Urinary bladder (tissue), 4 donors: Measurements from ENCODE around the gene NOX1. TPM values are rescaled to one million over a fixed set of nuclear protein-coding genes. Genes with fewer than 3 reads are reported as not detected.

Experiments used
- DNase-seq: peaks from one replicate; pipeline ENCODE4 v3.0.0-alpha.2; 2015; ENCODE audit errors: extremely low spot score
- H3K27ac ChIP-seq: one replicate; pipeline ENCODE4 v1.5.1; 2013; ENCODE audit warnings: low read depth, mild to moderate bottlenecking, moderate library complexity
- H3K36me3 ChIP-seq: one replicate; pipeline ENCODE4 v1.6.1; 2013; ENCODE audit warnings: mild to moderate bottlenecking, moderate library complexity; ENCODE audit not compliant: insufficient read depth
- H3K4me1 ChIP-seq: one replicate; pipeline ENCODE4 v1.6.1; 2013; ENCODE audit warnings: mild to moderate bottlenecking, moderate library complexity; ENCODE audit not compliant: insufficient read depth
- H3K4me3 ChIP-seq: one replicate; pipeline ENCODE4 v1.5.1; 2013; ENCODE audit warnings: low read depth, low read length
- WGBS: extraction: QIAGEN DNeasy Blood & Tissue Kit; methylation state at CpG from one replicate; pipeline ENCODE4 v1.1.7; 2013; 5-methylcytosine and 5-hydroxymethylcytosine counted together
- polyA plus RNA-seq: library from polyadenylated mRNA; stranded (reverse); fragments of 200-250 nt; gene quantifications from one replicate; pipeline ENCODE4 v1.2.3, GENCODE V29; 2013
- total RNA-seq: library from RNA; depleted of rRNA; stranded (reverse); fragments of >200 nt; gene quantifications from one replicate; pipeline ENCODE4 v1.2.3, GENCODE V29; 2014
- donor health status: healthy with polysubstance abuse.
- donor health status: healthy.

The NOX1 gene
- 1.3 TPM for total RNA-seq
- 0.61 TPM for polyA plus RNA-seq

DNA sequence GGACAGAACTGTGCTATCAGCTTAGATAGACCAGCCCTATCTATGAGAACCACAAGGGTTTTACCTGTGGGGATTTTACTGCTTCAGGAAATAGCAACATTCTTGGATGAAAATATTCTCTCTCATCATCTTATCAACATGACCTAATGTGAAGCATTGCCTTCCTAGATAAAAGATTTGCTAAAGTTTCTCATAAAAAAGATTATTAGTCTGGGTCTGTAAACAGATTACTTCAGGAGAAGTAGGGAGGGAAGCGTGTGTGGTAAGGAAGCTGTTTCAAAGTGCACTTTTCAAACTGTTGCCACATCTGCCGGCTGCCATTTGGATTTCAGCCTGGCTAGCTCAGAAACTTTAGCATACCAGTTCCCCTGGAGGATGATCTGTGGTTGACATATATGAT, at the start of gene NOX1:
Gene NOX1, minus strand, starts transcription at position 35 of the 400 bp plus-strand sequence. CDS start 220 bp downstream, outside the sequence.
- Histone ChIP-seq H3K4me3 (no peak within 1 kb of the TSS), H3K36me3 (no peaks in the 10 kb centered on the region), H3K4me1 (no peaks in the 10 kb centered on the region), H3K27ac (no peak within 1 kb of the TSS)
- no peak for DNase-seq
- WGBS = 18% methylated on average over 2 of the region's 2 CpGs

DNA sequence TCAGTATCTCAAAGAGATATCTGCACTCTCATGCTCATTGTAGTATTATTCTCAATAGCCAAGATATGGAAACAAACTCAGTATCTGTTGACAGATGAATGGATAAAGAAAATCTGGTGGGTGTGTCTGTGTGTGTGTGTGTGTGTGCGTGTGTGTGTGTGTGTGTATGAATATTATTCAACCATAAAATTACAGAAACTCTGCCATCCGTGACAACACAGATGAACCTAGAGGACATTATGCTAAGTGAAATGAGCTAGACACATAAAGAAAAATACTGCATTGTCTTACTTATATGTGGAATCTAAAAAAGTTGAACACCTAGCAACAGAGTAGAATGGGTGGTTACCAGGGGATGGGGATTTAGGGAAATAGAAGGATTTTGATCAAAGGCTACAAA, 41.4 kb upstream of the NOX1 start:
- Histone ChIP-seq H3K36me3 (no peaks in the 10 kb centered on the region), H3K4me1 (no peaks in the 10 kb centered on the region), H3K4me3 (no peak overlapping the region), H3K27ac (no peak overlapping the region)
- no peak for DNase-seq
- 81% methylated on average over 2 of the region's 2 CpGs for WGBS

DNA sequence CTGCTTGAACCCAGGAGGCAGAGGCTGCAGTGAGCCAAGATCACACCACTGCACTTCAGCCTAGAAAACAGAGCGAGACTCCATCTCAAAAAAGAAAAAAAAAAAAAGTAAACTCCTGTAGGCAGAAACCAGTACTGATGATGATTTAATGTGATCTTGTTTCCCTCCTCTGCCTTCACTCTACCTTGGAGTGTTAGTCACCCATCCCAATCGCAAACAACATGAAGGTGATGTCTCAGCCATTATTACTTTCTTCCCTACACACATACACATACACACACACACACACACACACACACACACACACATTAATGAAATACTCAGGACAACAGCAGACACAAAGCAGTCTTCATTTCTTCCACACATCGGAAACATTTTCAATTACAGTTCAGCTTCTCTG, 39.0 kb upstream of the NOX1 start:
- Histone ChIP-seq H3K27ac (no peak overlapping the region), H3K4me1 (no peaks in the 10 kb centered on the region), H3K36me3 (no peaks in the 10 kb centered on the region), H3K4me3 (no peak overlapping the region)
- no peak for DNase-seq
- WGBS = 94% methylated on average over 3 of the region's 3 CpGs

DNA sequence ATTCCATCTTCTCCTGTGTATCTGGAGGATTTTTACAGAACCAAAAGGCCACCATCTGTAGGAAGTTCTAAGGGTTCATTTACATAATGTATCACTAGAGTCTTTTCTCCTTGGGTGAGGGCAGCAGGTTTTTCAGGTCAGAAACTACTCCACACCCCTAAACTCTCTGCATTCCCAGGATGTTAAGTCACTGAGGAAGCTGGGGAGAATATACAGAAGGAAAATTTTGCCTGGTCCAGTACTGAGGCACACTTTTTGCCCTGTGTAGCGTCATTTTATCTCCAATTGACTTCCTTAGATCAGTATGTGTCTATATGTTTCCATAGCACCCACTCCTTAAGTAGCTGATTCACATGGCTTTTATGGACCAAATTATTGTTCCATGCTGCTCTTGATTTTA, 37.6 kb upstream of the NOX1 start:
- WGBS = 33% methylated on average over 1 of the region's 1 CpG
- no peak for DNase-seq
- Histone ChIP-seq H3K4me3 (no peak overlapping the region), H3K27ac (no peak overlapping the region), H3K36me3 (no peaks in the 10 kb centered on the region), H3K4me1 (no peaks in the 10 kb centered on the region)

DNA sequence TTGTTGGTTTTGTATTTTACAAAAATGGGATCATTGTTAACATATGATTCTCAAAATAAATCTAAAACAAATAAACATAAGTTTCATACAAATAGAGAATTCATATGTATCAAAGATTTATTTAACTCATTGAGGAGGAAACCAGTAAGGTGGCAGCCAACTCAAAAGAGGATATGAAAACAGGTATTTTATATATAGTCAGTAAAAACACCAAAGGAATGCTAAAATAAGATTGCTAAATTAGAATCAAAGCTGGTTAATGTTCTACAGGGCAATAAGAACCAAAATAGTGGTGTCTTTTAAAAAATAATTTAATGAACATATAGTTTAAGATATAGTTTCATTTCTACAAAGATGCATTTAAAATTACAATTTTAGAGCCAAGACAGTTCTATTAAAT, 31.5 kb upstream of the NOX1 start:
- H3K4me1 ChIP-seq = no peaks in the 10 kb centered on the region
- no peak overlapping the region for H3K27ac ChIP-seq
- no peaks in the 10 kb centered on the region for H3K36me3 ChIP-seq
- no peak overlapping the region for H3K4me3 ChIP-seq
- DNase-seq = no peak

DNA sequence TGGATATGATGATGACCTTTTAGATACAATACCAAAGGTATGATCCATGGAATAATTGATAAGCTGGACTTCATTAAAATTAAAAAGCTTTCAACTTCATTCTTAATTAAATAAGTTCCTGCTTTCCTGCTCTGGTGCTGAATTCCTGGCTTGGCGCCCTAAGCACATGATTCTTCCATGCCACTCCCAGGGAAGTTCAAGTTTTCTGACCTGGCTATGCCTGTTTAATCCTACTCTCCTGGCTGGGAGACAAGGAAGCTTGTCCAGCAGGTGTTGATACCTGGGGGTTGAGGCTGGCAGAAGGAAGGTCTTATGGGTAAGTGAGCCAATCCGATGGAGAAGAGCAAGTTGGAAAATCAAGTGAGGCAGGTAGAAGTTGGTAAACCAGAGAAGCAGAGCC, 30.3 kb upstream of the NOX1 start:
- no peak for DNase-seq

DNA sequence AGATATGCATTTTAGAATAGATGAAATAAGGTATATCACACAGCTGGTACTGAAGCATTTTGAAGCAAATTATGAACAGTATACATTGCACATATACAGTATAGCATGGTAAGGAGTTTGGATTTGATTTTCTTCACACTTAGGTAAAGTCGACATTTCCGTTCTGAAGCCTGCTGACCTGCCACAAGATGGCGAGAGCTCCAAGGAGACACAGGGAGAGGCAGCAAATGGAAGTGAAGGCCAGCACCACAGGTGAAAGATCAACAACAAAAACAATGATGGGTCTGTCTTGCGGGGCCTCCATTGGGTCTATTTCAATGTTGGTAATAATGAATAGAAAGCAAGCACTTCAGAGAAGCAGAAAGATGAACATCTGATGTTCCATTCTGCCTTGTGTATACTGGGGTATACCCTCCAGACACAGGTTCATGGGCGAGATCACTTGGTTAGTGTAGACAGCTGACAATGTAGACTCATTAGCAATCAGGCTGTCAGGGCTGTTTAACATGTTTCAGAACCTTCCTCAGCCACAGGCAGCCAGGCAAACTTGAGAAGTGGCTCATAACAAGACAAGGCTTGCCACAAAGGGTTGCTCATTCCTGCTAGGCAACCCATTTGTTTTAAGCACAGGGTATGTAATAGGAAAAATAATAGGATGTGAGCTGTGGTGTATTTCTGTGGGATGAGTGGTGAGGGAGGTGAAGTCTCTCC, 21.4 kb upstream of the NOX1 start:
- Histone ChIP-seq H3K4me1 (no peaks in the 10 kb centered on the region), H3K36me3 (no peaks in the 10 kb centered on the region), H3K4me3 (no peak overlapping the region), H3K27ac (no peak overlapping the region)
- WGBS = 26% methylated on average over 5 of the region's 5 CpGs
- DNase-seq = no peak

More for the DNA sequence above, 30.3 kb upstream of the NOX1 start:
- 93% methylated on average over 2 of the region's 2 CpGs for WGBS
- Histone ChIP-seq H3K4me1 (no peaks in the 10 kb centered on the region), H3K27ac (no peak overlapping the region), H3K4me3 (no peak overlapping the region), H3K36me3 (no peaks in the 10 kb centered on the region)

DNA sequence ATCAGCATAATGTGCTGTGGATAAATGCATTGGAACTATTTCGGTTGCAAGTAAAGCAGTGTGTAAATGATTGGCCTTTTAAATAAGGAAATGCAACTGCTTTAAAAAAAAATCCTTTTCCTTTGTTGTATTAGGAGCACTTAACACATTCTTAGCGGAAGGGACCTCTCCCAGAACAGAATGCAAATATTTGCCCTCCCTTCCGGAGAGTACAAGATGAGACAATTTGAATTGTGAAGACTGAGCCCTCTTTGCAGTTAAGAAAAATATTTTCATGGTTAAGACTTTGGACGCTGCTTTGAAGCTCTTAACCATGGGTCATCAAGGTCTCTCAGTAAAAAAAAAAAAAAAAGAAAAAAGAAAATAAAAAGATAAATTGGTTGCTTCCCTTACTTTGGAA, 9.5 kb upstream of the NOX1 start:
- no peak for DNase-seq
- no peak overlapping the region for H3K4me3 ChIP-seq
- WGBS = 57% methylated on average over 4 of the region's 4 CpGs

DNA sequence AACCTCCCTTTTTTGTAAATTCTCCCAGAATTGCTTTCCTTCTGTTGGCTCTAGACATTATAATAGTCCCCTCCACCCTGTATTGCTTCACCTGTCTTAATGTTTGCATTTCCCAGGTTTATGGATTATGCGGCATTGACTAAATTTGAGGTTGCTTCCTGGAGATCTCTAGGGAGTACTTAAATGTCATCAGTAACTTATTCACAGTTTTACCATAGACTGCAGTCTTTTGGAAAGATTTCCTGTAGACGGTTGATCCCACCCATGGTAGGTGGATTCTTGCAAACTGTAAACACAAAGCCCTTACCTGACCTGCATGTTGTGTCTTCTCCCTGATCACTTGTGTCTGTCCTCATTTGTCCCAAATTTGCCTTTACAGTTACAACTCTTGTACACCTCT, 6.2 kb upstream of the NOX1 start:
- 40% methylated on average over 2 of the region's 2 CpGs for WGBS
- DNase-seq = no peak
- Histone ChIP-seq H3K36me3 (no peaks in the 10 kb centered on the region), H3K27ac (no peak overlapping the region), H3K4me1 (no peaks in the 10 kb centered on the region), H3K4me3 (no peak overlapping the region)

More for the DNA sequence above, 9.5 kb upstream of the NOX1 start:
- H3K36me3 ChIP-seq = no peaks in the 10 kb centered on the region
- H3K4me1 ChIP-seq = no peaks in the 10 kb centered on the region
- no peak overlapping the region for H3K27ac ChIP-seq

DNA sequence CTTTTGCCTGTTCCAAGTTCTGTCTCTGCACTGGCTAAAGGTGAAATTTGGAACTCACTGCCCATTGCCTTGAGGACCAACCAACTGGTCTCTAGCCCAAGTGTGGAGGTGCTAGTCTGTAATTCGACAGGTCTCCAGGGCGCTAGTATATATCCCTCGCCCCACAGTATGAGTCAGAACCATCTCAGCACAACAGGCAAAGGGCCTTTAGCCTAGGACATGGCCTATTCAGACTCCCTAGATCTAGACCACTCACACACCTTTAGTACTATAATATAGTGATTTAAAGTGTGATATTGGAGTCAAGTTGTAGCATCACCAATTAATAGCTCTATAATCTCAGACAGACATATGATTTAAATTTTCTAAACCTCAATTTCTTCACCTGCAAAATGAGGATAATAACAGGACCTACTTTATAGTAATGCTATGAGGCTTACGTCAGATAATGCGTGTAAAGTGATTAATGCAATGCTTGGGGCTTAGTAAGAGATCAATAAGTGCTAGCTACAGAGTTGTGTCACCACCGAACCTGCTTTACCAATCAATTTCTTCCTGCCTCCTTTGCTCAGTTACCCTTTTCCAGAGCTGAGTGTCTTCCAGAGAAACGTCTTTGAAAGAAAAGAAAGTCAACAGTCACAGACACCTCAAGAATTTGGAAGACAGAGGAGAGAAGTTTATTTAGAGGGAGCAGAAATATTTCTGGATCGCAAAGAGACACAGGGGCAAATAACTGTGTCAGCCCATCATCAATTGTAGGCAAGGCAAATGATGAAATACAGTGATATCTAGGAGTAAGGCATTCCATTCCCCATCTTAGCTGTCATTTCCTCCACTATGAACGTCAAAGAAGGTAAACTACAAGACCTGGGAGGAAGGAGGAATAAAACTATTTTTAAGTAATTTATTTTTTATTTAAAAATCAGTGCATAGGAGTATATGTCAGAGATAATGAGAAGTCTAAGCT, 2.3 kb downstream of the NOX1 start:
- no peaks in the 10 kb centered on the region for H3K4me1 ChIP-seq
- no peak overlapping the region for H3K4me3 ChIP-seq
- no peaks in the 10 kb centered on the region for H3K36me3 ChIP-seq
- WGBS = 72% methylated on average over 9 of the region's 9 CpGs
- no peak overlapping the region for H3K27ac ChIP-seq
- DNase-seq = no peak

DNA sequence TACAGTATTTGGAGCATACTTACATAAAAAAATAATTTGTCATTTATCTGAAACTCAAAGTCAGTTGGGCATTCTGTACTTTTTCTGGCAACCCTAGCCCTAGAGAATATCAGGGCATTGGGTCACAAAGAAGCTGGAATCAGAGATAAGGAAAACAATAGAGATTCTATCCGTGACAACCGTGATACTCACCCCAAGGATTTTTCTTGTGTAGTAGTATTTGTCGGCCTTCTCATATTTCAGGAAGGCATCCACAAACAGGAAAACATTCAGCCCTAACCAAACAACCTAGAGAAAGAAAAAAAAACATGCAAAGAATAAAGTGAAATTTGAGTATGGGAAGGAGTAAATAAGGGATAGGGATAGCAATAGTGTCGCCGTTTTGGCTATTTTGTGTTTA, 3.6 kb downstream of the NOX1 start:
- Histone ChIP-seq H3K36me3 (no peaks in the 10 kb centered on the region), H3K4me3 (no peak overlapping the region), H3K27ac (no peak overlapping the region), H3K4me1 (no peaks in the 10 kb centered on the region)
- 57% methylated on average over 5 of the region's 5 CpGs for WGBS
- no peak for DNase-seq

DNA sequence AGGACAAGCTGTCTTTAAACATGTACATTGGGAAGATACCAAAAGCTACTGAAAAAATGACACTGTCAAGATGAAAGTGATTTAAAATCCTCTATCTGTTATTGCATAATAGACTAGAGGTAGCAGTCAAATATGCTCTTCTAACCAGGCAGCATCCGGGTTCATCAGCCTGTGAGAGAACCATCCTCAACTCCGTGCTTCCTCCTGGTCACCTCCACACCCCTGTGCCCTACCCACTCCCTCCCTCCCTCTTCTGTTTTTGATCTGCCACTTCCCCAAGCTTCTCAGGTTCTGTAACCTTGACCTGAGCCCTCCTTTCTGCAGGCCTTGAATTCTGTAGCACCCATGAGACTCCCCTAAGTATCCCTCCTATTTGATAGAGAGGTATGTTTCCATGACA, 5.9 kb downstream of the NOX1 start:
- 82% methylated on average over 2 of the region's 2 CpGs for WGBS
- H3K4me1 ChIP-seq = no peaks in the 10 kb centered on the region
- H3K36me3 ChIP-seq = no peaks in the 10 kb centered on the region
- H3K4me3 ChIP-seq = no peak overlapping the region
- no peak overlapping the region for H3K27ac ChIP-seq
- DNase-seq = no peak

DNA sequence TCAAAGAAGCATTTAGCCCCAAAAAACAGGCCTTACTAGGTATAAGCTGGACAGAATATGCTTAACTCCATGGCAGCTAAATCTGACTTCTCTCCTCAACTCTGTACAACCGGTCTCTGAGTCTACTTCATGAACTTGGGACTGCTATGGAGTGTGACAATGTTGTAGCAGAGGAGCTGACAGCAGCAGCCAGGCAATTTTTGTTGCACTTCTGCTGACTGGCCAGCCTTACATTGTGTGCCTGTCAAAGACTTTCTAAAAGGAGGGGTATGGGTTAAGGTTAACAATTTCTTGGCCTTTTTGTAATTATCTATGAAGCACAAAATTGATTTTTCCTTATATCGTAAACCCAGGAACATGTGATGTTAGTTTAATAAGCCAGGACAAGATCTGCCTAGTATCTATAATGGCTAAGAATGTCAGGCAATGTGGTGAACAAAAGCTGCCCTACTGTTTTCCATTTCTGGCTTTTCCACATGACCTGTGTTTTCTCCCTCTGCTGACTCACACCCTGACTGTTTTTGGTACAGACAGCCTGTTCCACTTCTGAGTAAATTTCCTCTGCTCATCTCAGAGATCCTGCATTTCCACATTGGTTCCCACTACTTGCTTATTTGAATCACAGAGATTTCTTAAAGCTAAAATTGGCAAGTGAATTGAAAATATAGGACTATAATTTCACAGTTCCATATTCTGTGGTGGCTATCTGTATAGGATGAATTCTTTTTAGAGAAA, 9.3 kb downstream of the NOX1 start:
- Histone ChIP-seq H3K4me1 (no peaks in the 10 kb centered on the region), H3K27ac (peak overlapping the region; percentile 16), H3K4me3 (no peak overlapping the region), H3K36me3 (no peaks in the 10 kb centered on the region)
- DNase-seq = no peak
- WGBS = 62% methylated on average over 2 of the region's 2 CpGs
